Lower leg skin (tissue), 4 donors: Measurements from ENCODE around the gene ELSPBP1. TPM values are rescaled to one million over a fixed set of nuclear protein-coding genes. Genes with fewer than 3 reads are reported as not detected.
"Not testable (repeated sequence)": the region's sequence is repeated elsewhere in the genome, so short reads cannot be mapped to it uniquely, and the experiment has no call there.

Experiments
- DNase-seq, 2 donors: peaks; one replicate each; pipeline ENCODE4 v3.0.0-alpha.2; 2019; ENCODE audit warnings: low spot score in 2 of 2
- H3K4me3 ChIP-seq: fragments of 200-600 bp; sonication (generic); 2 replicates; pipeline ENCODE4 v1.5.1; 2017; ENCODE audit warnings: mild to moderate bottlenecking, low read depth; ENCODE audit not compliant: poor library complexity, severe bottlenecking
- CTCF ChIP-seq, 3 donors: fragments of 450-650 bp; IDR thresholded peaks; one replicate each; pipeline ENCODE4 v1.5.1; 2016; ENCODE audit warnings: antibody characterized with exemption in 3 of 3, mild to moderate bottlenecking in 3 of 3, moderate library complexity in 2 of 3
- POLR2A ChIP-seq, 2 donors: fragments of 450-650 bp; IDR thresholded peaks; one replicate each; pipeline ENCODE4 v1.6.1; 2016 to 2017; ENCODE audit warnings: antibody characterized with exemption in 2 of 2, mild to moderate bottlenecking in 1 of 2, moderate library complexity in 1 of 2
- WGBS, 2 donors: methylation state at CpG; one replicate each; pipeline ENCODE4 v1.1.5; 2018; 5-methylcytosine and 5-hydroxymethylcytosine counted together
- intact Hi-C: fragments of 100-400 bp; cut with DNase I; formaldehyde crosslinking; loops from one replicate; pipeline ENCODE4 v1.15.0; 2023; ENCODE audit warnings: low total_unique reads
- total RNA-seq, 4 donors: library from RNA; depleted of rRNA; stranded (reverse); fragments of >200 nt; gene quantifications; one replicate each; pipeline ENCODE4 v1.1.0, GENCODE V29; 2016

The ELSPBP1 gene
- not detected for total RNA-seq

DNA sequence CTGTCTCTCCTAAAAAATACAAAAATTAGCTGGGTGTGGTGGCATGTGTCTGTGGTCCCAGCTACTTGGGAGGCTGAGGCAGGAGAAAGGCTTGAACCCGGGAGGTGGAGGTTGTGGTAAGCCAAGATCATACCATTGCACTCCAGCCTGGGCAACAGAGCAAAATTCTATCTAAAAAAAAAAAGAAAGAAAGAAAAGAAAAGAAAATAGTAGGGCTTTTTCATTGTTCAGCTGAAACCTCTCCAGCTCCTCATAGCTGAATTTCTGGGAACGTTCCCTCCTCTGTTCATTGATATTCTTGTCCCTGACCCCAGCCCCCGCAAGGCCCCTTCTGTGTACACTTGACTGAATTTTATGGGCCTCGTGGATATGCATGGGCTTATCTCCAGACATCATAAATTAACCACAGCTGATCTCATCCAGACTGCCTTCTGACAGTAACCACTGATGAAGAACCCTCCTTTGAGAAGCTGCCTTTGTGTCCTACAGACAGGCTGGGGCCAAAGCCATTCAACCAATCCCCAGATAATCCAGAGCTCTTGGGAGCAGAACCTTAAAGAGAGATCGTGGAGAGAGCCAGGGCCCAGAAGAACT lies at the start of gene ELSPBP1:
Gene ELSPBP1, plus strand, starts transcription at position 424 of the 594 bp plus-strand sequence. CDS start 14,036 bp downstream, outside the sequence.
- intact Hi-C loops, result no loop called here
- H3K4me3 ChIP-seq, result no peak within 1 kb of the TSS
- WGBS, 2 donors, result 40 to 41% methylated on average over 5 of the region's 5 CpGs
- DNase-seq, result no peak
- TF ChIP-seq POLR2A (IDR thresholded peaks at IDR 0.05) (no peak), CTCF (IDR thresholded peaks at IDR 0.05) (no peak)

- DNase-seq, result peak in 1 of 2 donors; percentile 94
- WGBS, 2 donors, result 78 to 84% methylated on average over 22 to 23 of the region's 24 CpGs
- H3K4me3 ChIP-seq, intact Hi-C loops: not testable (repeated sequence)
Observed at GRCh38 chr19:47949852-47950521, 44.4 kb upstream of the ELSPBP1 start.

- H3K4me3 ChIP-seq, intact Hi-C loops, DNase-seq: not testable (repeated sequence)
- 49% methylated on average over 16 of the region's 21 CpGs; no CpG with 5 or more reads in 1 of the 2 donors for WGBS, 2 donors
Observed at GRCh38 chr19:47952132-47952531, 42.3 kb upstream of the ELSPBP1 start.

DNA sequence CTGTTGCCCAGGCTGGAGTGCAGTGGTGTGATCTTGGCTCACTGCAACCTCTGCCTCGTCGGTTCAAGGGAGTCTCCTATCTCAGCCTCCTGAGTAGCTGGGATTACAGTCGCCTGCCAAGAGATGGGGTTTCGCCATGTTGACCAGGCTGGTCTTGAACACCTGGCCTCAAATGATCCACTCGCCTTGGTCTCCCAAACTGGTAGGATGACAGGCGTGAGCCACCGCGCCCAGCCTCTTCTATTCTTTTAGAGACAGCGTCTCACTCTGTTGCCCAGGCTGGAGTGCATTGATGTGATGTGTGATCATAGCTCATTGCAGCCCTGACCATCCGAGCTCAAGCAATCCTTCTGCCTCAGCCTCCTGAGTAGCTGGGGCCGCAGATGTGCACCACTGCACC lies 38.5 kb upstream of the ELSPBP1 start:
- DNase-seq, result peak in 1 of 2 donors; percentile 88
- H3K4me3 ChIP-seq, intact Hi-C loops: not testable (repeated sequence)
- 87 to 91% methylated on average over 7 to 9 of the region's 11 CpGs for WGBS, 2 donors

- intact Hi-C loops, result no loop called here
- no peak overlapping the region for H3K4me3 ChIP-seq
- WGBS, 2 donors, result 82 to 85% methylated on average over 6 of the region's 6 CpGs
- no peak for DNase-seq
- TF ChIP-seq POLR2A (IDR thresholded peaks at IDR 0.05) (no peak), CTCF (IDR thresholded peaks at IDR 0.05) (no peak)
Observed at GRCh38 chr19:47973529-47973928, 20.9 kb upstream of the ELSPBP1 start.

GRCh38 chr19:47991191-47991808 lies 3.1 kb upstream of the ELSPBP1 start:
- 36 to 55% methylated on average over 10 of the region's 10 CpGs for WGBS, 2 donors
- intact Hi-C loops, result no loop called here
- no peak for TF ChIP-seq CTCF (IDR thresholded peaks at IDR 0.05)
- TF ChIP-seq POLR2A (IDR thresholded peaks at IDR 0.05), result no peak
- no peak for DNase-seq
- H3K4me3 ChIP-seq, result no peak overlapping the region

- DNase-seq, result no peak
- no peak for TF ChIP-seq CTCF (IDR thresholded peaks at IDR 0.05)
- no peak for TF ChIP-seq POLR2A (IDR thresholded peaks at IDR 0.05)
- 59 to 72% methylated on average over 2 of the region's 2 CpGs for WGBS, 2 donors
- intact Hi-C loops, result no loop called here
- no peak within 1 kb of the TSS for H3K4me3 ChIP-seq
Observed at GRCh38 chr19:47992070-47992469, 2.4 kb upstream of the ELSPBP1 start, which contains the start of gene BSPH1. Gene BSPH1 (minus strand): TSS chr19:47992170. CDS start chr19:47992081, 89 bp downstream.
